Measurements from ENCODE around the gene CELA2A.
"Not testable (repeated sequence)": the region's sequence is repeated elsewhere in the genome, so short reads cannot be mapped to it uniquely, and the experiment has no call there.

- TF ChIP-seq CTCF (IDR thresholded peaks at IDR 0.05); POLR2AphosphoS5 (IDR thresholded peaks at IDR 0.05; ENCODE audit: low read depth, low read length); REST (IDR thresholded peaks at IDR 0.05; ENCODE audit: insufficient read depth in 1 of 2, low read depth in 2 of 2, low read length in 1 of 2); TCF7L2 (IDR thresholded peaks at IDR 0.05; ENCODE audit: low read depth, low read length): not testable (repeated sequence)
Measured at GRCh38 chr1:15482455-15482854, 25.9 kb downstream of the CELA2A start.
